ENCODE data around the gene EGFL6.
A peak's percentile ranks its signal among the peaks of the same experiment; 100 is the strongest.
"Not testable (repeated sequence)": the region's sequence is repeated elsewhere in the genome, so short reads cannot be mapped to it uniquely, and the experiment has no call there.

EGFL6 gene

GRCh38 chrX:13652287-13652793 lies 82.9 kb downstream of the EGFL6 start:
- Mint-ChIP-seq H3K4me3 (peak overlapping the region; percentile 92), H3K27me3 (no peaks in the 10 kb centered on the region), H3K4me1 (no peaks in the 10 kb centered on the region), H3K36me3 (peaks cover 2% of the 10 kb centered on the region), H3K9me3 (no peaks in the 10 kb centered on the region), H3K27ac (peak overlapping the region; percentile 94)
- ATAC-seq (ENCODE audit: low read depth) (no peak), DNase-seq (ENCODE audit: low spot score in 2 of 2) (no peak)

- Mint-ChIP-seq H3K36me3 (peaks cover 4% of the 10 kb centered on the region), H3K27me3 (no peaks in the 10 kb centered on the region), H3K4me1 (no peaks in the 10 kb centered on the region), H3K4me3 (peak within 1 kb of the TSS; percentile 92), H3K27ac (peak within 1 kb of the TSS; percentile 94), H3K9me3 (no peaks in the 10 kb centered on the region)
- ATAC-seq (ENCODE audit: low read depth) (peak; percentile 92), DNase-seq (ENCODE audit: low spot score in 2 of 2) (peak; percentile 81 to 87)
Observed at GRCh38 chrX:13652850-13653693, 83.7 kb downstream of the EGFL6 start, which contains the start of gene TCEANC. TCEANC (plus strand) TSS chrX:13653141; CDS start chrX:13662509, 9,368 bp downstream.

GRCh38 chrX:13654116-13654515 lies 84.7 kb downstream of the EGFL6 start:
- H3K36me3 Mint-ChIP-seq = peaks cover 4% of the 10 kb centered on the region
- ATAC-seq (ENCODE audit: low read depth) (no peak), DNase-seq (ENCODE audit: low spot score in 2 of 2) (no peak)
- H3K4me3 Mint-ChIP-seq = no peak overlapping the region
- no peak overlapping the region for H3K27ac Mint-ChIP-seq
- peaks cover 3% of the 10 kb centered on the region for H3K4me1 Mint-ChIP-seq
- H3K9me3 Mint-ChIP-seq = no peaks in the 10 kb centered on the region
- H3K27me3 Mint-ChIP-seq = no peaks in the 10 kb centered on the region

GRCh38 chrX:13655674-13656073 lies 86.3 kb downstream of the EGFL6 start:
- Mint-ChIP-seq H3K9me3 (no peaks in the 10 kb centered on the region), H3K4me1 (peaks cover 3% of the 10 kb centered on the region), H3K36me3 (peaks cover 7% of the 10 kb centered on the region), H3K27me3 (no peaks in the 10 kb centered on the region), H3K27ac (peak overlapping the region; percentile 65), H3K4me3 (no peak overlapping the region)
- ATAC-seq (ENCODE audit: low read depth) (no peak), DNase-seq (ENCODE audit: low spot score in 2 of 2) (no peak)

GRCh38 chrX:13658602-13659001 lies 89.2 kb downstream of the EGFL6 start:
- H3K4me3 Mint-ChIP-seq = no peak overlapping the region
- H3K36me3 Mint-ChIP-seq = peaks cover 10% of the 10 kb centered on the region
- ATAC-seq (ENCODE audit: low read depth) (peak; percentile 61), DNase-seq (ENCODE audit: low spot score in 2 of 2) (peak in 1 of 2 donors; percentile 36)
- peaks cover 3% of the 10 kb centered on the region for H3K4me1 Mint-ChIP-seq
- H3K27me3 Mint-ChIP-seq = no peaks in the 10 kb centered on the region
- peak overlapping the region; percentile 45 for H3K27ac Mint-ChIP-seq
- no peaks in the 10 kb centered on the region for H3K9me3 Mint-ChIP-seq

GRCh38 chrX:13659063-13659462 lies 89.7 kb downstream of the EGFL6 start:
- Mint-ChIP-seq H3K4me1 (peaks cover 3% of the 10 kb centered on the region), H3K27me3 (no peaks in the 10 kb centered on the region), H3K36me3 (peaks cover 10% of the 10 kb centered on the region), H3K4me3 (no peak overlapping the region), H3K9me3 (no peaks in the 10 kb centered on the region), H3K27ac (peak overlapping the region; percentile 45)
- ATAC-seq (ENCODE audit: low read depth) = no peak
- DNase-seq (ENCODE audit: low spot score in 2 of 2) = no peak

GRCh38 chrX:13661735-13662288 lies 92.4 kb downstream of the EGFL6 start:
- H3K4me1 Mint-ChIP-seq = peaks cover 3% of the 10 kb centered on the region
- no peak overlapping the region for H3K27ac Mint-ChIP-seq
- no peaks in the 10 kb centered on the region for H3K27me3 Mint-ChIP-seq
- no peak for ATAC-seq (ENCODE audit: low read depth)
- H3K36me3 Mint-ChIP-seq = peaks cover 11% of the 10 kb centered on the region
- no peaks in the 10 kb centered on the region for H3K9me3 Mint-ChIP-seq
- H3K4me3 Mint-ChIP-seq = no peak overlapping the region
- no peak for DNase-seq (ENCODE audit: low spot score in 2 of 2)

GRCh38 chrX:13662355-13662791 lies 93.0 kb downstream of the EGFL6 start:
- no peaks in the 10 kb centered on the region for H3K9me3 Mint-ChIP-seq
- H3K4me1 Mint-ChIP-seq = peaks cover 3% of the 10 kb centered on the region
- no peak for ATAC-seq (ENCODE audit: low read depth)
- no peaks in the 10 kb centered on the region for H3K27me3 Mint-ChIP-seq
- no peak overlapping the region for H3K4me3 Mint-ChIP-seq
- no peak overlapping the region for H3K27ac Mint-ChIP-seq
- no peak for DNase-seq (ENCODE audit: low spot score in 2 of 2)
- H3K36me3 Mint-ChIP-seq = peaks cover 11% of the 10 kb centered on the region

GRCh38 chrX:13664020-13664419 lies 94.6 kb downstream of the EGFL6 start:
- ATAC-seq (ENCODE audit: low read depth) = no peak
- Mint-ChIP-seq H3K4me3 (no peak overlapping the region), H3K36me3 (peaks cover 9% of the 10 kb centered on the region), H3K27me3 (no peaks in the 10 kb centered on the region), H3K27ac (no peak overlapping the region), H3K9me3 (no peaks in the 10 kb centered on the region), H3K4me1 (no peaks in the 10 kb centered on the region)
- DNase-seq (ENCODE audit: low spot score in 2 of 2) = no peak

GRCh38 chrX:13666836-13667235 lies 97.4 kb downstream of the EGFL6 start:
- Mint-ChIP-seq H3K9me3 (no peaks in the 10 kb centered on the region), H3K27ac (no peak overlapping the region), H3K4me3 (no peak overlapping the region), H3K36me3 (peaks cover 12% of the 10 kb centered on the region), H3K4me1 (peaks cover 5% of the 10 kb centered on the region), H3K27me3 (no peaks in the 10 kb centered on the region)
- DNase-seq (ENCODE audit: low spot score in 2 of 2) (no peak), ATAC-seq (ENCODE audit: low read depth) (no peak)

GRCh38 chrX:13667919-13668318 lies 98.5 kb downstream of the EGFL6 start:
- ATAC-seq (ENCODE audit: low read depth) (no peak), DNase-seq (ENCODE audit: low spot score in 2 of 2) (no peak)
- peaks cover 7% of the 10 kb centered on the region for H3K4me1 Mint-ChIP-seq
- H3K27me3 Mint-ChIP-seq = no peaks in the 10 kb centered on the region
- H3K9me3 Mint-ChIP-seq = no peaks in the 10 kb centered on the region
- H3K4me3 Mint-ChIP-seq = no peak overlapping the region
- peaks cover 9% of the 10 kb centered on the region for H3K36me3 Mint-ChIP-seq
- H3K27ac Mint-ChIP-seq = no peak overlapping the region

- peaks cover 9% of the 10 kb centered on the region for H3K36me3 Mint-ChIP-seq
- H3K27me3 Mint-ChIP-seq = no peaks in the 10 kb centered on the region
- DNase-seq (ENCODE audit: low spot score in 2 of 2) (no peak), ATAC-seq (ENCODE audit: low read depth) (peak; percentile 92)
- peak overlapping the region; percentile 46 for H3K4me3 Mint-ChIP-seq
- H3K9me3 Mint-ChIP-seq = no peaks in the 10 kb centered on the region
- peaks cover 7% of the 10 kb centered on the region for H3K4me1 Mint-ChIP-seq
- H3K27ac Mint-ChIP-seq = peak overlapping the region; percentile 62
Observed at GRCh38 chrX:13669246-13669737, 99.9 kb downstream of the EGFL6 start.

GRCh38 chrX:13669755-13670154 lies 100.4 kb downstream of the EGFL6 start:
- not testable (repeated sequence) for H3K4me3 Mint-ChIP-seq; H3K36me3 Mint-ChIP-seq; DNase-seq (ENCODE audit: low spot score in 2 of 2); H3K4me1 Mint-ChIP-seq; H3K27ac Mint-ChIP-seq; H3K9me3 Mint-ChIP-seq; ATAC-seq (ENCODE audit: low read depth); H3K27me3 Mint-ChIP-seq

- no peak for DNase-seq (ENCODE audit: low spot score in 2 of 2)
- no peak for ATAC-seq (ENCODE audit: low read depth)
- Mint-ChIP-seq H3K27me3 (no peaks in the 10 kb centered on the region), H3K27ac (no peak overlapping the region), H3K4me3 (no peak overlapping the region), H3K4me1 (peaks cover 7% of the 10 kb centered on the region), H3K9me3 (no peaks in the 10 kb centered on the region), H3K36me3 (peaks cover 7% of the 10 kb centered on the region)
Observed at GRCh38 chrX:13670197-13670596, 100.8 kb downstream of the EGFL6 start.

Data from memory B cell (primary cell).